Nephron (organoid): Measurements from ENCODE around the gene FTO.

ENCODE experiments used
- H3K27ac Mint-ChIP-seq, 3 experiments: 2 replicates each; pipeline ENCODE4 v1.8.0; 2020; ENCODE audit warnings: mixed read lengths in 3 of 3, mild to moderate bottlenecking in 2 of 3, moderate library complexity in 1 of 3
- H3K27me3 Mint-ChIP-seq: 2 replicates; pipeline ENCODE4 v1.8.0; 2021; ENCODE audit warnings: low read depth, mild to moderate bottlenecking, moderate library complexity, mixed read lengths
- H3K36me3 Mint-ChIP-seq: 2 replicates; pipeline ENCODE4 v1.8.0; 2020; ENCODE audit warnings: low read depth, mixed read lengths
- H3K4me1 Mint-ChIP-seq: 2 replicates; pipeline ENCODE4 v1.8.0; 2020; ENCODE audit warnings: mixed read lengths
- H3K4me3 Mint-ChIP-seq, 3 experiments: 2 replicates each; pipeline ENCODE4 v1.8.0; 2020; ENCODE audit warnings: mild to moderate bottlenecking in 3 of 3, mixed read lengths in 3 of 3, moderate library complexity in 2 of 3
- H3K9me3 Mint-ChIP-seq: 2 replicates; pipeline ENCODE4 v1.8.0; 2020; ENCODE audit warnings: mixed read lengths
- CTCF ChIP-seq, 3 experiments: fragments of 200-600 bp; sonication (generic); IDR thresholded peaks; one replicate each; pipeline ENCODE4 v1.5.0; 2021; ENCODE audit warnings: antibody characterized with exemption in 3 of 3; ENCODE audit not compliant: unreplicated experiment in 3 of 3

FTO gene

GRCh38 chr16:53780051-53780450 lies 76.1 kb downstream of the FTO start:
- H3K27me3 Mint-ChIP-seq, result no peaks in the 10 kb centered on the region

GRCh38 chr16:53781023-53781605 lies 77.2 kb downstream of the FTO start:
- no peak overlapping the region for H3K4me3 Mint-ChIP-seq
- peaks cover 5% of the 10 kb centered on the region for H3K9me3 Mint-ChIP-seq

More at GRCh38 chr16:53780051-53780450, 76.1 kb downstream of the FTO start:
- Mint-ChIP-seq H3K27ac (peak overlapping the region in 1 of 3 experiments; percentile 45), H3K9me3 (peaks cover 5% of the 10 kb centered on the region), H3K4me1 (peaks cover 23% of the 10 kb centered on the region), H3K4me3 (no peak overlapping the region), H3K36me3 (peaks cover 6% of the 10 kb centered on the region)
- TF ChIP-seq CTCF (IDR thresholded peaks at IDR 0.05; ENCODE audit: unreplicated experiment in 3 of 3), result no peak

GRCh38 chr16:53782148-53782547 lies 78.2 kb downstream of the FTO start:
- Mint-ChIP-seq H3K27me3 (no peaks in the 10 kb centered on the region), H3K4me1 (peaks cover 17% of the 10 kb centered on the region), H3K4me3 (no peak overlapping the region), H3K27ac (no peak overlapping the region), H3K9me3 (peaks cover 3% of the 10 kb centered on the region), H3K36me3 (peaks cover 4% of the 10 kb centered on the region)
- no peak for TF ChIP-seq CTCF (IDR thresholded peaks at IDR 0.05; ENCODE audit: unreplicated experiment in 3 of 3)

More at GRCh38 chr16:53781023-53781605, 77.2 kb downstream of the FTO start:
- Mint-ChIP-seq H3K27ac (no peak overlapping the region), H3K36me3 (peaks cover 6% of the 10 kb centered on the region), H3K27me3 (no peaks in the 10 kb centered on the region), H3K4me1 (peaks cover 18% of the 10 kb centered on the region)
- TF ChIP-seq CTCF (IDR thresholded peaks at IDR 0.05; ENCODE audit: unreplicated experiment in 3 of 3), result no peak

- peaks cover 3% of the 10 kb centered on the region for H3K36me3 Mint-ChIP-seq
- TF ChIP-seq CTCF (IDR thresholded peaks at IDR 0.05; ENCODE audit: unreplicated experiment in 3 of 3), result no peak
- H3K27ac Mint-ChIP-seq, result no peak overlapping the region
- peaks cover 25% of the 10 kb centered on the region for H3K4me1 Mint-ChIP-seq
- no peaks in the 10 kb centered on the region for H3K9me3 Mint-ChIP-seq
- H3K4me3 Mint-ChIP-seq, result no peak overlapping the region
- no peaks in the 10 kb centered on the region for H3K27me3 Mint-ChIP-seq
Measured at GRCh38 chr16:53784291-53784690, 80.3 kb downstream of the FTO start.

GRCh38 chr16:53785044-53785443 lies 81.1 kb downstream of the FTO start:
- Mint-ChIP-seq H3K36me3 (peaks cover 3% of the 10 kb centered on the region), H3K9me3 (no peaks in the 10 kb centered on the region), H3K27me3 (no peaks in the 10 kb centered on the region), H3K4me1 (peaks cover 25% of the 10 kb centered on the region), H3K4me3 (no peak overlapping the region), H3K27ac (peak overlapping the region in 2 of 3 experiments; percentile 6 to 11)
- no peak for TF ChIP-seq CTCF (IDR thresholded peaks at IDR 0.05; ENCODE audit: unreplicated experiment in 3 of 3)

GRCh38 chr16:53785916-53786315 lies 82.0 kb downstream of the FTO start:
- no peaks in the 10 kb centered on the region for H3K9me3 Mint-ChIP-seq
- peaks cover 25% of the 10 kb centered on the region for H3K4me1 Mint-ChIP-seq
- TF ChIP-seq CTCF (IDR thresholded peaks at IDR 0.05; ENCODE audit: unreplicated experiment in 3 of 3), result no peak
- H3K36me3 Mint-ChIP-seq, result peaks cover 3% of the 10 kb centered on the region
- H3K27me3 Mint-ChIP-seq, result no peaks in the 10 kb centered on the region
- no peak overlapping the region for H3K4me3 Mint-ChIP-seq
- no peak overlapping the region for H3K27ac Mint-ChIP-seq
